Suprapubic skin (tissue), 4 donors: ENCODE data around the gene BTNL9. TPM values are rescaled to one million over a fixed set of nuclear protein-coding genes. Genes with fewer than 3 reads are reported as not detected.

Source experiments
- DNase-seq, 2 donors: peaks; one replicate each; pipeline ENCODE4 v3.0.0-alpha.2; 2019; ENCODE audit warnings: low spot score in 2 of 2
- H3K27ac ChIP-seq: fragments of 200-600 bp; sonication (generic); one replicate; pipeline ENCODE4 v1.5.1; 2019
- H3K27me3 ChIP-seq: fragments of 200-600 bp; sonication (generic); one replicate; pipeline ENCODE4 v1.5.1; 2019
- H3K36me3 ChIP-seq: fragments of 200-600 bp; sonication (generic); one replicate; pipeline ENCODE4 v1.5.1; 2019
- H3K4me1 ChIP-seq: fragments of 200-600 bp; sonication (generic); one replicate; pipeline ENCODE4 v1.5.1; 2019
- H3K4me3 ChIP-seq: fragments of 200-600 bp; sonication (generic); one replicate; pipeline ENCODE4 v1.5.1; 2019; ENCODE audit warnings: mild to moderate bottlenecking
- H3K9me3 ChIP-seq: fragments of 200-600 bp; sonication (generic); one replicate; pipeline ENCODE4 v1.5.1; 2019
- CTCF ChIP-seq, 2 donors: fragments of 200-600 bp in 1 of 2; fragments of 450-650 bp in 1 of 2; sonication (generic) in 1 of 2; IDR thresholded peaks; one replicate each; pipeline ENCODE4 v1.5.1; 2016 to 2019; ENCODE audit warnings: antibody characterized with exemption in 2 of 2, mild to moderate bottlenecking in 1 of 2, moderate library complexity in 1 of 2
- EP300 ChIP-seq: sonication (generic); formaldehyde crosslinking; IDR thresholded peaks from one replicate; pipeline ENCODE4 v1.6.1; 2017; ENCODE audit warnings: antibody characterized with exemption
- POLR2A ChIP-seq, 2 donors: fragments of 450-650 bp; IDR thresholded peaks; one replicate each; pipeline ENCODE4 v1.6.1; 2017; ENCODE audit warnings: antibody characterized with exemption in 2 of 2, mild to moderate bottlenecking in 2 of 2, moderate library complexity in 2 of 2
- POLR2AphosphoS5 ChIP-seq, 3 donors: sonication (generic); formaldehyde crosslinking; IDR thresholded peaks; one replicate each; pipeline ENCODE4 v1.6.1; 2017; ENCODE audit warnings: antibody characterized with exemption in 3 of 3
- WGBS: methylation state at CpG from one replicate; pipeline ENCODE4 v1.1.5; 2018; 5-methylcytosine and 5-hydroxymethylcytosine counted together
- total RNA-seq, 4 donors: library from RNA; depleted of rRNA; stranded (reverse); fragments of >200 nt; gene quantifications; one replicate each; pipeline ENCODE4 v1.1.0, GENCODE V29; 2016

BTNL9 gene
- total RNA-seq, 4 donors from 2014 or later, result 13.4 to 98.3 (median 27.7) TPM

- Histone ChIP-seq H3K36me3 (no peaks in the 10 kb centered on the region), H3K27ac (no peak overlapping the region), H3K4me1 (peaks cover 25% of the 10 kb centered on the region), H3K9me3 (no peaks in the 10 kb centered on the region), H3K27me3 (peaks cover 90% of the 10 kb centered on the region), H3K4me3 (peak overlapping the region; percentile 59)
- TF ChIP-seq CTCF (IDR thresholded peaks at IDR 0.05) (no peak), POLR2A (IDR thresholded peaks at IDR 0.05) (no peak), EP300 (no peak), POLR2AphosphoS5 (IDR thresholded peaks at IDR 0.05) (no peak)
- no peak for DNase-seq
- WGBS, result 20% methylated on average over 27 of the region's 27 CpGs
Measured at GRCh38 chr5:181051841-181052671, 12.0 kb downstream of the BTNL9 start.

- under 1% methylated on average over 29 of the region's 120 CpGs for WGBS
- no peak overlapping the region for H3K27ac ChIP-seq
- H3K9me3 ChIP-seq, result no peaks in the 10 kb centered on the region
- peaks cover 25% of the 10 kb centered on the region for H3K4me1 ChIP-seq
- H3K36me3 ChIP-seq, result no peaks in the 10 kb centered on the region
- TF ChIP-seq CTCF (IDR thresholded peaks at IDR 0.05) (no peak), POLR2AphosphoS5 (IDR thresholded peaks at IDR 0.05) (no peak), EP300 (no peak), POLR2A (IDR thresholded peaks at IDR 0.05) (no peak)
- peaks cover 90% of the 10 kb centered on the region for H3K27me3 ChIP-seq
- peak overlapping the region; percentile 59 for H3K4me3 ChIP-seq
- no peak for DNase-seq
Measured at GRCh38 chr5:181052672-181053487, 12.8 kb downstream of the BTNL9 start.

- no peak overlapping the region for H3K27ac ChIP-seq
- DNase-seq, result no peak
- 1% methylated on average over 23 of the region's 45 CpGs for WGBS
- H3K9me3 ChIP-seq, result no peaks in the 10 kb centered on the region
- peaks cover 92% of the 10 kb centered on the region for H3K27me3 ChIP-seq
- no peaks in the 10 kb centered on the region for H3K36me3 ChIP-seq
- H3K4me1 ChIP-seq, result peaks cover 25% of the 10 kb centered on the region
- H3K4me3 ChIP-seq, result peak overlapping the region; percentile 59
- no peak for TF ChIP-seq EP300
- TF ChIP-seq CTCF (IDR thresholded peaks at IDR 0.05), result no peak
- no peak for TF ChIP-seq POLR2A (IDR thresholded peaks at IDR 0.05)
- TF ChIP-seq POLR2AphosphoS5 (IDR thresholded peaks at IDR 0.05), result no peak
Measured at GRCh38 chr5:181053488-181054121, 13.5 kb downstream of the BTNL9 start.

- peaks cover 94% of the 10 kb centered on the region for H3K27me3 ChIP-seq
- H3K36me3 ChIP-seq, result no peaks in the 10 kb centered on the region
- TF ChIP-seq EP300 (no peak), POLR2AphosphoS5 (IDR thresholded peaks at IDR 0.05) (no peak), CTCF (IDR thresholded peaks at IDR 0.05) (no peak), POLR2A (IDR thresholded peaks at IDR 0.05) (no peak)
- H3K9me3 ChIP-seq, result no peaks in the 10 kb centered on the region
- H3K27ac ChIP-seq, result no peak overlapping the region
- peaks cover 27% of the 10 kb centered on the region for H3K4me1 ChIP-seq
- H3K4me3 ChIP-seq, result peak overlapping the region; percentile 59
- DNase-seq, result no peak
- 25% methylated on average over 7 of the region's 7 CpGs for WGBS
Measured at GRCh38 chr5:181054138-181054537, 14.1 kb downstream of the BTNL9 start.
